Activated CD4-positive, alpha-beta T cell treated with anti-CD3 and anti-CD28 coated beads, Interleukin-2, amount 10 ng/mL, durations not matched to agents 24 days and 14 days (primary cell): ENCODE data around the gene RUVBL2. TPM values are rescaled to one million over a fixed set of nuclear protein-coding genes. Genes with fewer than 3 reads are reported as not detected.

Source experiments
- total RNA-seq: library from RNA; stranded (reverse); gene quantifications from 2 replicates; pipeline ENCODE4 v1.2.3, GENCODE V29; 2022

Gene RUVBL2
- total RNA-seq, 1 donor from 2014 or later = 195 TPM

Other genes with a start within 250 kb of the RUVBL2 start
- 0.21 TPM in 1 of 2 replicates, not detected in the other for gene IZUMO1, start 247.0 kb upstream of the RUVBL2 start, total RNA-seq
- 0.23 and 0.26 TPM in 2 replicates for gene FUT1, start 241.2 kb upstream of the RUVBL2 start, total RNA-seq
- not detected in 2 replicates for gene FGF21, start 238.4 kb upstream of the RUVBL2 start, total RNA-seq
- 90.3 and 95.7 TPM in 2 replicates for gene BCAT2, start 182.9 kb upstream of the RUVBL2 start, total RNA-seq
- 0.44 and 0.47 TPM in 2 replicates for gene HSD17B14, start 157.4 kb upstream of the RUVBL2 start, total RNA-seq
- 1.8 and 1.9 TPM in 2 replicates for gene PLEKHA4, start 125.3 kb upstream of the RUVBL2 start, total RNA-seq
- 40.5 and 42.1 TPM in 2 replicates for gene PPP1R15A, start 121.5 kb upstream of the RUVBL2 start, total RNA-seq
- not detected in 2 replicates for gene TULP2, start 95.1 kb upstream of the RUVBL2 start, total RNA-seq
- 116 and 117 TPM in 2 replicates for gene NUCB1, start 93.6 kb upstream of the RUVBL2 start, total RNA-seq
- gene DHDH, start 60.2 kb upstream of the RUVBL2 start, total RNA-seq = 0.35 TPM in 1 of 2 replicates, not detected in the other
- gene BAX, start 39.0 kb upstream of the RUVBL2 start, total RNA-seq = 257 and 298 TPM in 2 replicates
- 696 and 697 TPM in 2 replicates for gene FTL, start 28.6 kb upstream of the RUVBL2 start, total RNA-seq
- gene GYS1, start 578 bp upstream of the RUVBL2 start, total RNA-seq = 73.8 and 77.8 TPM in 2 replicates
- not detected in 2 replicates for gene LHB, start 23.2 kb downstream of the RUVBL2 start, total RNA-seq
- not detected in 2 replicates for gene CGB3, start 30.4 kb downstream of the RUVBL2 start, total RNA-seq
- not detected in 2 replicates for gene CGB2, start 38.0 kb downstream of the RUVBL2 start, total RNA-seq
- not detected in 2 replicates for gene CGB1, start 43.0 kb downstream of the RUVBL2 start, total RNA-seq
- not detected in 2 replicates for gene CGB5, start 50.0 kb downstream of the RUVBL2 start, total RNA-seq
- not detected in 2 replicates for gene CGB8, start 55.2 kb downstream of the RUVBL2 start, total RNA-seq
- gene CGB7, start 63.9 kb downstream of the RUVBL2 start, total RNA-seq = not detected in 2 replicates
- gene NTF4, start 70.9 kb downstream of the RUVBL2 start, total RNA-seq = not detected in 2 replicates
- not detected in 2 replicates for gene KCNA7, start 78.8 kb downstream of the RUVBL2 start, total RNA-seq
- gene SNRNP70, start 91.6 kb downstream of the RUVBL2 start, total RNA-seq = 270 and 281 TPM in 2 replicates
- 5.4 and 6.0 TPM in 2 replicates for gene LIN7B, start 120.5 kb downstream of the RUVBL2 start, total RNA-seq
- 2.0 and 2.5 TPM in 2 replicates for gene C19orf73, start 125.3 kb downstream of the RUVBL2 start, total RNA-seq
- 4.5 and 5.0 TPM in 2 replicates for gene PPFIA3, start 125.7 kb downstream of the RUVBL2 start, total RNA-seq
- gene HRC, start 161.5 kb downstream of the RUVBL2 start, total RNA-seq = not detected in 2 replicates
- 1.4 and 1.8 TPM in 2 replicates for gene TRPM4, start 163.9 kb downstream of the RUVBL2 start, total RNA-seq